ENCODE data around the gene SOX14. TPM values are rescaled to one million over a fixed set of nuclear protein-coding genes. Genes with fewer than 3 reads are reported as not detected.

Gene SOX14
- total RNA-seq (2021) (not detected in 2 replicates), Bru-seq, nascent RNA (not detected), BruChase-seq, experiment 1, labeled RNA remaining after a 2-hour chase (not detected), BruChase-seq, experiment 2, labeled RNA remaining after a 6-hour chase (not detected)
- long read RNA-seq: 0 reads

- Histone ChIP-seq H4K20me1 (ENCODE audit: insufficient read depth) (no peaks in the 10 kb centered on the region), H3F3A (ENCODE audit: insufficient read depth, low read depth) (no peaks in the 10 kb centered on the region), H2AFZ (no peak within 1 kb of the TSS), H3K79me2 (ENCODE audit: low read depth) (no peaks in the 10 kb centered on the region), H3K27me3 (ENCODE audit: insufficient read depth, low read depth) (peaks cover 75% of the 10 kb centered on the region), H3K9me2 (ENCODE audit: insufficient read depth) (no peaks in the 10 kb centered on the region), H3K27ac (no peak within 1 kb of the TSS), H3K36me3 (ENCODE audit: low read depth) (no peaks in the 10 kb centered on the region), H3K9me3 (ENCODE audit: insufficient read depth, low read depth) (no peaks in the 10 kb centered on the region), H3K4me2 (no peak within 1 kb of the TSS), H3K4me3 (no peak within 1 kb of the TSS), H3K4me1 (replicated peaks; ENCODE audit: insufficient read depth) (no peaks in the 10 kb centered on the region)
- intact Hi-C loops (cut with micrococcal nuclease; ENCODE audit: unreplicated experiment): no loop called here
- DNase-seq: no peak
- no TSS peak for BruUV-seq (replicated peaks)
- ChIA-PET POLR2A (ENCODE audit: unreplicated experiment) (no interaction called here), CTCF (no interaction called here)
- no peak for TF ChIP-seq EZH2 (IDR thresholded peaks at IDR 0.05; ENCODE audit: low read depth)
- no peak for TF ChIP-seq CTCF (conservative IDR thresholded peaks at IDR 0.05)
These were observed at the start of gene SOX14 for GRCh38 chr3:137764001-137764433. TSS of gene SOX14 (plus strand) at chr3:137764315. CDS start at chr3:137764785, 470 bp downstream.

GRCh38 chr3:137714551-137714950 lies 49.6 kb upstream of the SOX14 start:
- Histone ChIP-seq H3K4me3 (no peak overlapping the region), H3K9me3 (ENCODE audit: insufficient read depth, low read depth) (no peaks in the 10 kb centered on the region), H3F3A (ENCODE audit: insufficient read depth, low read depth) (no peaks in the 10 kb centered on the region), H3K79me2 (ENCODE audit: low read depth) (no peaks in the 10 kb centered on the region), H3K4me1 (replicated peaks; ENCODE audit: insufficient read depth) (no peaks in the 10 kb centered on the region), H3K27me3 (ENCODE audit: insufficient read depth, low read depth) (peaks cover 3% of the 10 kb centered on the region; the same call in 1 of the 2 replicates), H3K36me3 (ENCODE audit: low read depth) (no peaks in the 10 kb centered on the region), H3K27ac (no peak overlapping the region), H4K20me1 (ENCODE audit: insufficient read depth) (no peaks in the 10 kb centered on the region; the same call in 1 of the 2 replicates), H3K4me2 (no peak overlapping the region), H3K9me2 (ENCODE audit: insufficient read depth) (no peaks in the 10 kb centered on the region), H2AFZ (no peak overlapping the region)
- no peak for DNase-seq
- ChIA-PET CTCF (no interaction called here), POLR2A (ENCODE audit: unreplicated experiment) (no interaction called here)
- intact Hi-C loops (cut with micrococcal nuclease; ENCODE audit: unreplicated experiment): no loop called here
- BruUV-seq (replicated peaks): no TSS peak
- TF ChIP-seq CTCF (conservative IDR thresholded peaks at IDR 0.05): no peak
- TF ChIP-seq EZH2 (IDR thresholded peaks at IDR 0.05; ENCODE audit: low read depth): no peak

DNA sequence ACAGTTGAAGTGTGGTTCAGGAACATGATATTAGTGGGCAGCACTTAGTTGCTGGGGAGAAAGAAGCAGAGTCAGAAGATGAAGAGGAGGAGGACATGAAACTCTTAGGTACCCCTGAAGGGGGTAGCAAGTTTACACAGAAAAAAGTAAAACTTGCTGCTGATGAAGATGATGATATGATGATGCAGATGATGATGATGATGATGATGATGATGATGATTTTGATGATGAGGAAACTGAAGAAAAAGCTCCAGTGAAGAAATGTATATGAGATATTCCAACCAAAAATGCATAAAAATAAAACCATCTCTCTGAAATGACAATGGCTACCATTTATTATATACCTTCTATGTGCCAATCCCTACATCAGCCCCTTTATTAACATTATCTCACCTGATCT lies 39.9 kb upstream of the SOX14 start:
- no peaks in the 10 kb centered on the region for H3K79me2 ChIP-seq (ENCODE audit: low read depth)

More for the DNA sequence above, 39.9 kb upstream of the SOX14 start:
- no peak overlapping the region for H3K4me3 ChIP-seq
- no peaks in the 10 kb centered on the region for H4K20me1 ChIP-seq (ENCODE audit: insufficient read depth)
- ChIA-PET POLR2A (ENCODE audit: unreplicated experiment) (no interaction called here), CTCF (no interaction called here)
- TF ChIP-seq CTCF (conservative IDR thresholded peaks at IDR 0.05): no peak
- no peak for TF ChIP-seq EZH2 (IDR thresholded peaks at IDR 0.05; ENCODE audit: low read depth)
- H3F3A ChIP-seq (ENCODE audit: insufficient read depth, low read depth): no peaks in the 10 kb centered on the region
- no peak overlapping the region for H2AFZ ChIP-seq
- BruUV-seq (replicated peaks): no TSS peak
- no peaks in the 10 kb centered on the region for H3K27me3 ChIP-seq (ENCODE audit: insufficient read depth, low read depth)
- H3K9me3 ChIP-seq (ENCODE audit: insufficient read depth, low read depth): no peaks in the 10 kb centered on the region
- no peak overlapping the region for H3K4me2 ChIP-seq
- H3K27ac ChIP-seq: no peak overlapping the region
- no peaks in the 10 kb centered on the region for H3K4me1 ChIP-seq (replicated peaks; ENCODE audit: insufficient read depth)
- no peak for DNase-seq
- no peaks in the 10 kb centered on the region for H3K36me3 ChIP-seq (ENCODE audit: low read depth)
- H3K9me2 ChIP-seq (ENCODE audit: insufficient read depth): no peaks in the 10 kb centered on the region
- intact Hi-C loops (cut with micrococcal nuclease; ENCODE audit: unreplicated experiment): no loop called here

All from PC-9 (cell line).